ENCODE data around the gene EFCC1.

DNA sequence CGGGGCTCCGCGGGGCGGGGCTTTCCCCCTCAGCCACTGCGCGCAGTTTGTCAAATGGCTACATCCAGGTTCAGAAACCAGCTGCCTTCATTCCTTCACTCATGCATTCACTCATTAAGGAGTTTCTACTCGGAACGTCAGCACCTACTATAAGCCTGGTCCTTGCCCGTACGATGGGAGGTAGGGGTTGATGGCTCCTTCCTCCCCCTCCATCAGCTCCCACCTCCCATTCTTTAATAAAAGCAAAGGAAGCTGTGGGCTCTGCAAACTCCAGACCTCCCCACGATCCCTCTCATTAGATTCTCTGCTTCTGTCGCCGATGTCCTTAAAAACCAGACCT lies 7.0 kb upstream of the EFCC1 start:
- TF ChIP-seq, protein P1, sequence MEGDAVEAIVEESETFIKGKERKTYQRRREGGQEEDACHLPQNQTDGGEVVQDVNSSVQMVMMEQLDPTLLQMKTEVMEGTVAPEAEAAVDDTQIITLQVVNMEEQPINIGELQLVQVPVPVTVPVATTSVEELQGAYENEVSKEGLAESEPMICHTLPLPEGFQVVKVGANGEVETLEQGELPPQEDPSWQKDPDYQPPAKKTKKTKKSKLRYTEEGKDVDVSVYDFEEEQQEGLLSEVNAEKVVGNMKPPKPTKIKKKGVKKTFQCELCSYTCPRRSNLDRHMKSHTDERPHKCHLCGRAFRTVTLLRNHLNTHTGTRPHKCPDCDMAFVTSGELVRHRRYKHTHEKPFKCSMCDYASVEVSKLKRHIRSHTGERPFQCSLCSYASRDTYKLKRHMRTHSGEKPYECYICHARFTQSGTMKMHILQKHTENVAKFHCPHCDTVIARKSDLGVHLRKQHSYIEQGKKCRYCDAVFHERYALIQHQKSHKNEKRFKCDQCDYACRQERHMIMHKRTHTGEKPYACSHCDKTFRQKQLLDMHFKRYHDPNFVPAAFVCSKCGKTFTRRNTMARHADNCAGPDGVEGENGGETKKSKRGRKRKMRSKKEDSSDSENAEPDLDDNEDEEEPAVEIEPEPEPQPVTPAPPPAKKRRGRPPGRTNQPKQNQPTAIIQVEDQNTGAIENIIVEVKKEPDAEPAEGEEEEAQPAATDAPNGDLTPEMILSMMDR (conservative IDR thresholded peaks at IDR 0.05 in 1 of 2, IDR thresholded peaks at IDR 0.05 in 1 of 2; ENCODE audit: extremely low read depth in 1 of 2, insufficient read depth in 1 of 2, low read depth in 1 of 2, low read length in 2 of 2) = no peak
- TF ChIP-seq EZH2 (IDR thresholded peaks at IDR 0.05; ENCODE audit: borderline replicate concordance, low read length) = no peak

All from mammary epithelial cell (primary cell).